PC-3 (cell line): ENCODE data around the gene DPM1. TPM values are rescaled to one million over a fixed set of nuclear protein-coding genes. Genes with fewer than 3 reads are reported as not detected.

ENCODE experiments used
- ATAC-seq: fragments of 200-7000 bp; cut with Tn5 transposase; 2 replicates; pipeline ENCODE4 v1.9.1; 2020; ENCODE audit warnings: mild to moderate bottlenecking, moderate library complexity
- BruUV-seq: library from RNA; stranded (reverse); fragments of 400-500 nt; replicated peaks from 2 replicates; lab custom pipeline; 2021; lab: Mats Ljungman, UMichigan
- CTCF ChIA-PET: fragments of 300-600 bp; sonication (Branson Sonifier 250); formaldehyde crosslinking; loops from one replicate; lab custom pipeline; 2022; ENCODE audit warnings: antibody characterized with exemption; lab: Charles Lee
- POLR2A ChIA-PET: fragments of 300-600 bp; sonication (Branson Sonifier 250); formaldehyde crosslinking; loops from one replicate; lab custom pipeline; 2022; ENCODE audit warnings: antibody characterized with exemption; ENCODE audit not compliant: unreplicated experiment; lab: Charles Lee
- DNase-seq: peaks from one replicate; pipeline ENCODE4 v3.0.0-alpha.2; 2015
- H2AFZ ChIP-seq: fragments of 300-600 bp; sonication (generic); 2 replicates; pipeline ENCODE4 v1.6.0; 2016; ENCODE audit warnings: antibody characterized with exemption, low read length
- H3F3A ChIP-seq: fragments of 300-600 bp; sonication (generic); one replicate; pipeline ENCODE4 v1.6.0; 2017; ENCODE audit warnings: antibody characterized with exemption, low read length, control low read depth, mild to moderate bottlenecking; ENCODE audit not compliant: unreplicated experiment
- H3K27ac ChIP-seq: fragments of 300-600 bp; sonication (generic); 2 replicates; pipeline ENCODE4 v1.5.1; 2016; ENCODE audit warnings: mild to moderate bottlenecking, low read length
- H3K27me3 ChIP-seq: fragments of 300-600 bp; sonication (generic); 2 replicates; pipeline ENCODE4 v1.6.1; 2016; ENCODE audit warnings: low read length, mixed read lengths
- H3K36me3 ChIP-seq: fragments of 300-600 bp; sonication (generic); 2 replicates; pipeline ENCODE4 v1.6.1; 2016; ENCODE audit warnings: low read depth, mixed run types, low read length, mixed read lengths
- H3K4me1 ChIP-seq: fragments of 300-600 bp; sonication (generic); 2 replicates; pipeline ENCODE4 v1.5.1; 2016; ENCODE audit warnings: low read length; ENCODE audit not compliant: insufficient read depth
- H3K4me2 ChIP-seq: fragments of 300-600 bp; sonication (generic); 2 replicates; pipeline ENCODE4 v1.6.0; 2016; ENCODE audit warnings: low read length
- H3K4me3 ChIP-seq: fragments of 300-600 bp; sonication (generic); 2 replicates; pipeline ENCODE4 v1.5.1; 2016; ENCODE audit warnings: mild to moderate bottlenecking, low read length, mixed read lengths
- H3K79me2 ChIP-seq: fragments of 300-600 bp; sonication (generic); 2 replicates; pipeline ENCODE4 v1.6.1; 2017; ENCODE audit warnings: low read length, mixed read lengths
- H3K9ac ChIP-seq: fragments of 300-600 bp; sonication (generic); 2 replicates; pipeline ENCODE4 v1.6.0; 2016; ENCODE audit warnings: mild to moderate bottlenecking, low read length
- H3K9me2 ChIP-seq: fragments of 300-600 bp; sonication (generic); replicated peaks from 2 replicates; pipeline ENCODE4 v1.6.1; 2016; ENCODE audit warnings: mixed run types, low read length, mixed read lengths
- H3K9me3 ChIP-seq: fragments of 300-600 bp; sonication (generic); 2 replicates; pipeline ENCODE4 v1.6.1; 2016; ENCODE audit warnings: low read length, mixed read lengths
- H4K20me1 ChIP-seq: fragments of 300-600 bp; sonication (generic); 2 replicates; pipeline ENCODE4 v1.6.1; 2016; ENCODE audit warnings: low read length, mixed read lengths
- CTCF ChIP-seq: fragments of 300-600 bp; sonication (generic); conservative IDR thresholded peaks from 2 replicates; pipeline ENCODE4 v1.5.1; 2017; ENCODE audit warnings: antibody characterized with exemption, low read depth, mild to moderate bottlenecking, low read length
- EZH2 ChIP-seq: fragments of 300-600 bp; sonication (generic); IDR thresholded peaks from one replicate; pipeline ENCODE4 v1.6.1; 2017; ENCODE audit warnings: antibody characterized with exemption, mild to moderate bottlenecking, low read length; ENCODE audit not compliant: unreplicated experiment
- EZH2phosphoT487 ChIP-seq: fragments of 300-600 bp; sonication (generic); IDR thresholded peaks from 2 replicates; pipeline ENCODE4 v1.6.1; 2018; ENCODE audit warnings: mild to moderate bottlenecking, antibody characterized with exemption, low read length, borderline replicate concordance
- intact Hi-C: fragments of 100-400 bp; cut with micrococcal nuclease; formaldehyde crosslinking; loops from 2 replicates; pipeline ENCODE4 v1.9.0; 2023
- total RNA-seq: library from RNA; depleted of rRNA; stranded (reverse); fragments of >200 nt; gene quantifications from 2 replicates; pipeline ENCODE4 v1.2.3, GENCODE V29; 2014

Gene DPM1
- total RNA-seq, 1 experiment from 2014 or later, result 87.0 TPM

DNA sequence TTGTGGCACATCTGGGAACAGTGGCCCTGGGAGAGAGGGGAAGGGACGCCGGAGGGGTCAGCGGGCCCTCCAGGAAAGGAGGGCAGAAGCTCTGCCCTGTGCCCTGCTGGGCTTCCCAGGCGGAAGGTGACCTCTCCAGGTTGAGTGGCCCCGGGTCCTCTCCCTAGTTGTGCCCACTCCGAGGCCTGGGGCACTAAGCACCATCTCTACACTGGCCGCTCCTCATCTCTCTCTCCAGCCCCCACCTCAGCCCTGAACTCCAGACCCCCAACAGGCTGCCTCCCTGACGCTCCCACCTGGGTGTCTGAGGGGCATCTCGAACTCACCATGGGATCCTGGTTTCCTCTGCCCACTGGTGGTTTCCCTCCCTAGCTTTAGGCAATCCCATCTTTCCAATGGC is 46.4 kb upstream of the DPM1 start:
- Histone ChIP-seq H3K9me2 (no peaks in the 10 kb centered on the region), H3K9me3 (no peaks in the 10 kb centered on the region), H4K20me1 (no peaks in the 10 kb centered on the region), H3K27ac (no peak overlapping the region), H3K79me2 (no peaks in the 10 kb centered on the region), H3F3A (no peaks in the 10 kb centered on the region), H3K4me1 (no peaks in the 10 kb centered on the region), H3K27me3 (no peaks in the 10 kb centered on the region), H2AFZ (no peak overlapping the region), H3K4me3 (no peak overlapping the region), H3K4me2 (no peak overlapping the region), H3K36me3 (no peaks in the 10 kb centered on the region; the same call in 1 of the 2 replicates), H3K9ac (no peak overlapping the region)
- ATAC-seq (no peak), DNase-seq (no peak)
- no TSS peak for BruUV-seq
- intact Hi-C loops, result no loop called here
- TF ChIP-seq CTCF, result no peak
- TF ChIP-seq EZH2, result no peak
- TF ChIP-seq EZH2phosphoT487, result no peak
- ChIA-PET CTCF (no interaction called here), POLR2A (no interaction called here)

DNA sequence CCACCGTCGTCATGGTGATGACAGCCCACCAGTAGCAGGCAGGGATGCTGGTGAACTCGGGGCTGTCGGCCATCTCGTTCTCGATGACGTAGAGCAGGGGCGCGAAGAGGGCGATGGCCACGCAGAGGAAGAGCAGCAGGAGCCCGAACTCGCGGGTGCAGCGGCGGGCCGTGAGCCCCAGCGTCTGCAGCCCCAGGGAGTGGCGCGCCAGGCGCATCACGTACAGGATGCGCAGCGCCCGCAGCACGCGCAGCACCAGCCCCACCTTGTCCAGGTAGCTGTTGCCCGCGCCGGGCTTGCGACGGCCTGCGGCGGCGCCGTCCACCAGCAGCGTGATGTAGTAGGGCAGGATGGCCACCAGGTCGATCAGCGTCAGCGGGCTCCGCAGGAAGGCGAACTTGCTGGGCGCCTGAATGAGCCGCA is 46.0 kb upstream of the DPM1 start:
- no peaks in the 10 kb centered on the region; the same call in 1 of the 2 replicates for H3K36me3 ChIP-seq

More for the DNA sequence above, 46.0 kb upstream of the DPM1 start:
- Histone ChIP-seq H3K4me2 (no peak overlapping the region), H3F3A (no peaks in the 10 kb centered on the region), H3K9ac (no peak overlapping the region), H2AFZ (no peak overlapping the region), H3K79me2 (no peaks in the 10 kb centered on the region), H3K4me1 (no peaks in the 10 kb centered on the region), H3K4me3 (no peak overlapping the region), H3K27ac (no peak overlapping the region), H4K20me1 (no peaks in the 10 kb centered on the region), H3K9me3 (no peaks in the 10 kb centered on the region), H3K9me2 (no peaks in the 10 kb centered on the region), H3K27me3 (no peaks in the 10 kb centered on the region)
- TF ChIP-seq EZH2, result no peak
- TF ChIP-seq CTCF, result no peak
- TF ChIP-seq EZH2phosphoT487, result no peak
- no TSS peak for BruUV-seq
- no peak for DNase-seq
- ATAC-seq, result no peak
- intact Hi-C loops, result no loop called here
- ChIA-PET POLR2A (no interaction called here), CTCF (no interaction called here)
